Stimulated activated memory B cell treated with anti-CD40 and anti-IgM and Interleukin-4, amounts not matched to agents 10 μg/mL and 1 μg/mL and 100 μg/mL, for 72 hours (primary cell): ENCODE measurements around the gene SEC61B.
A peak's percentile ranks its signal among the peaks of the same experiment; 100 is the strongest.

Experiments used
- ATAC-seq: fragments of 150-1000 bp; cut with Tn5 transposase; 2 replicates; pipeline ENCODE4 v1.10.0; 2021
- H3K27ac Mint-ChIP-seq: one replicate; pipeline ENCODE4 v1.8.0; 2022; ENCODE audit warnings: mild to moderate bottlenecking, mixed read lengths
- H3K27me3 Mint-ChIP-seq: one replicate; pipeline ENCODE4 v1.8.0; 2022; ENCODE audit warnings: mixed read lengths
- H3K36me3 Mint-ChIP-seq: one replicate; pipeline ENCODE4 v1.8.0; 2022; ENCODE audit warnings: mixed read lengths
- H3K4me1 Mint-ChIP-seq: one replicate; pipeline ENCODE4 v1.8.0; 2022; ENCODE audit warnings: mixed read lengths
- H3K4me3 Mint-ChIP-seq: one replicate; pipeline ENCODE4 v1.8.0; 2022; ENCODE audit warnings: mild to moderate bottlenecking, moderate library complexity, mixed read lengths
- H3K9me3 Mint-ChIP-seq: one replicate; pipeline ENCODE4 v1.8.0; 2022; ENCODE audit warnings: mixed read lengths

SEC61B gene

DNA sequence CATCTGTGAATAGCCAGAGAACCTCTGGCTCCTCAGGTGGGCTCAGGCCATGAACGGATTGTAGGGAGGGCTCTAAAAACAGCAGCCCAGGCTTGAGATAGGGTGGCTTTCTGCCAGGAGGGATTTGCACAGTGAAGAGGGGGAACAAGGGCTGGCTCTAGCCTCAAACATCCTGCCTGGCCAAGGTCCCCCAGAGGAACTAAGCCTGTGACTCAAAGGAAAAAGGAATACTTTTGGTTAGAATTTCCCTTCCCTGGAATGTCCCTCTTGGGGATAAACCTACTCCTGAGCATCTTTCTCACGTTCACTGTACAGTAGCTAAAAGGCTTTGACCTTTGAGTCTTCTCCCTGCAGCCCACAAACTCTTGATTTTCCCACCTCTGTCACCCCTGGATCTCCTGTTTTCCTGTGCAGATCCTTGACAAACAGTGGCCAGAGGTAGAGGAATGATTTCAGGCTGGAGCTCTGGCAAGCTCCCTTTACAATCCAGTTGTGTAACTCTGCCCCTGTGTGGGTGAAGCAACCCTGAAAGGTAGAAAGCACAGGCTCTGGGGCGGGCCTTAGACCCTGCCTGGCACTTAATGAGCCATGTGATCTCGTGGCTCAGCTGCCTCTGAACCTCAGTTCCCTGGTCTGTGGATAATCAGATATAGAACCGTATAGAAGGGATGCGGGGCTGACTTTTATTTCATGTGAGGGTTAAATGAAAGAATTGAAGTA, 17.4 kb downstream of the SEC61B start:
- H3K27me3 Mint-ChIP-seq, result no peaks in the 10 kb centered on the region
- peaks cover 2% of the 10 kb centered on the region for H3K9me3 Mint-ChIP-seq
- H3K27ac Mint-ChIP-seq, result peak overlapping the region; percentile 92
- ATAC-seq, result no peak
- no peak overlapping the region for H3K4me3 Mint-ChIP-seq
- peaks cover 47% of the 10 kb centered on the region for H3K36me3 Mint-ChIP-seq
- H3K4me1 Mint-ChIP-seq, result peaks cover 77% of the 10 kb centered on the region

DNA sequence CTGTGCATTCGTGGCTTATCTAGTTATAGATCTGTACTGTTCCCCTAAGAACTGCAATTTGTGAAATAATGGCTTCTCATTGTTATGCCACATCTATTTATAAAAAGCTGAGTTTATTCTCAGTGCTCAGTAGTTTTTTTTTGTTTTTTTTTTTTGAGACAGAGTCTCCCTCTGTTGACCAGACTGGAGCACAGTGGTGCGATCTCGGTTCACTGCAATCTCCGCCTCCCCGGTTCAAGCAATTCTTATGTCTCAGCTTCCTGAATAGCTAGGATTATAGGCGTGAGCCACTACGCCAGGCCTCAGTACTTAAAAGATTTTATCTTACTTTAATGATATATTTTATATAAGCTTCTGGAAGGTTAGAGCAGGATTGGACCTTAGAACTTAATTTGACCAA, 19.0 kb downstream of the SEC61B start:
- H3K36me3 Mint-ChIP-seq, result peaks cover 47% of the 10 kb centered on the region
- ATAC-seq, result no peak
- H3K4me3 Mint-ChIP-seq, result no peak overlapping the region

DNA sequence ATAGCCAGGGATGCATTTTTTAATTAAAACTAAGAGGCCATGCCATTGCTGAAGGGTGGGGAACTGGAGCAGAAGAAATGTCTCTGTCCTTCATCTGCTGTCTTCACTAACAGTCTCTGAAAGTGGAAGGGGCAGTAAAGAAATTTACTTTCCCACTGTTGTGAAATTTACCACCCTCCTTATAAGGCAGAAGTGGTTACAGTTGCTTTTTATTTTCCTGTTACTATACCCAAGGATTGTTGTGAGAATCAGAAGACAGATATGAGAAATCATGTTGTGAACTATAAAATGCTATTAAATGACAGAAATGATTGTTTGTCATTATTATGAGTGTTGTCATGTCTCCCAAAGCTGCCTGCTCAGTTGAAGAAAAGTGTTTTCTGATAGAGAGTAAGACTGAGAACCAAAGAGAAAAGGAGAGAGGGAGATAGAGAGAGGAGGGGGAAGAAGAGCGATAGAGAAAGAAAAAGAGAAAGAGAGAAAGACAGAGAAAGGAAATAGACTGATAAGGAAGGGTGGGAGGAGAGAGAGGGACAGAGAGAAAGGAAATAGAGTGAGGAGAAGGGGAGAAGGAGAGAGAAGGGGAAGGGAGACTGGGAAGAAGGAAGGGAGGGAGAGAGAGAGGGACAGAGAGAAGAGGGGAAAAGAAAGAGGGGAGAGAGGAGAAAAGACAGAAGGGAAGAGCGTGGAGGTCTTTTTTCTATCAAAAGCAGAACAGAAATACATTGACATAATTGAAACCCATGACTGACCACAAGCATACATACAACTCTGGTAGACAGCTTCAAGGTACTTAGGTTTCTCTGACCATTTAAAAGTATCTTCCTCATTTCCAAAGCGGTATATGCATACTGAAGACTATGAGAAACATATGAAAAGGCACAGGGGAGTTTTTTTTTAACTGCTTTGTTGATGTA, 22.5 kb downstream of the SEC61B start:
- no peaks in the 10 kb centered on the region for H3K9me3 Mint-ChIP-seq
- no peaks in the 10 kb centered on the region for H3K27me3 Mint-ChIP-seq
- peak overlapping the region; percentile 98 for H3K27ac Mint-ChIP-seq
- H3K4me3 Mint-ChIP-seq, result peak overlapping the region; percentile 72
- peaks cover 62% of the 10 kb centered on the region for H3K4me1 Mint-ChIP-seq
- peaks cover 37% of the 10 kb centered on the region for H3K36me3 Mint-ChIP-seq
- ATAC-seq, result peak; percentile 97

More for the DNA sequence above, 19.0 kb downstream of the SEC61B start:
- H3K4me1 Mint-ChIP-seq, result peaks cover 77% of the 10 kb centered on the region
- H3K27me3 Mint-ChIP-seq, result no peaks in the 10 kb centered on the region
- peaks cover 2% of the 10 kb centered on the region for H3K9me3 Mint-ChIP-seq
- H3K27ac Mint-ChIP-seq, result no peak overlapping the region

DNA sequence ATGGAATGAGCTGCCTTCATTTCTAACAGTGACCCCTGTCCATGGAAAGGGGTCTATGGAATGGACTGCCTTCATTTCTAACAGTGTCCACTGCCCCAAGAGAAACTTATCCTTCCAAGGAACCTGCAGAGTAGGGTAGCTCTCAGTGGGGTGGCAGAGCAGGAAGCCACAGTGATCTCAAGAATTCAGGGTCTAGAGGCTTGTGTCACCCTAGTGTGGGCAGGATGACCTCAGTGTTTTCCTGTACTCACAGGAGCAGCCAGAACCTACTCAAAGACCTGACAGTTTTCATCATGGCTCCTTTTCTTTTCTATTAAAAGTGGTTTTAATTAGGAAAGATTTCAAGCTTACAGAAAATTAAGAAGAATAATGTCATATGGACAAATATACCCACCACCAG, 27.5 kb downstream of the SEC61B start:
- no peak overlapping the region for H3K4me3 Mint-ChIP-seq
- peaks cover 64% of the 10 kb centered on the region for H3K4me1 Mint-ChIP-seq
- no peak for ATAC-seq
- peaks cover 9% of the 10 kb centered on the region for H3K36me3 Mint-ChIP-seq
- no peaks in the 10 kb centered on the region for H3K27me3 Mint-ChIP-seq
- H3K9me3 Mint-ChIP-seq, result no peaks in the 10 kb centered on the region
- H3K27ac Mint-ChIP-seq, result peak overlapping the region; percentile 66

DNA sequence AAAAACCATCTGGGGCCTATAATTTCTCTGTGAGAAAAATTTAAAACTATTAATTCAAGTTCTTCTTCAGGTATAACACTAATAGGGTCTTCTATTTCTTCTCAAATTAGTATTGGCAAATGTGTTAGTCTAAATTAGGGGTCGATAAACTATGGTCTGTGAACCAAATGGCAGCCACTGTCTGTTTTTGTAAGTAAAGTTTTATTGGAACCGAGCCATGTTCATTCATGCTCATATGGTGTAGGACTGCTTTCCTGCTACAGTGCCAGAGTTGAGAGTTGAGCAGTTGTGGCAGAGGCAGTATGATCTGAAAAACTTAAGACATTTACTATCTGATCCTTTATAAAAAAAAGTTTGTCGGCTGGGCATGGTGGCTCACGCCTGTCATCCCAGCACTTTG, 29.1 kb downstream of the SEC61B start:
- Mint-ChIP-seq H3K4me3 (no peak overlapping the region), H3K27me3 (no peaks in the 10 kb centered on the region), H3K27ac (peak overlapping the region; percentile 97), H3K9me3 (no peaks in the 10 kb centered on the region), H3K36me3 (peaks cover 9% of the 10 kb centered on the region), H3K4me1 (peaks cover 59% of the 10 kb centered on the region)
- no peak for ATAC-seq

DNA sequence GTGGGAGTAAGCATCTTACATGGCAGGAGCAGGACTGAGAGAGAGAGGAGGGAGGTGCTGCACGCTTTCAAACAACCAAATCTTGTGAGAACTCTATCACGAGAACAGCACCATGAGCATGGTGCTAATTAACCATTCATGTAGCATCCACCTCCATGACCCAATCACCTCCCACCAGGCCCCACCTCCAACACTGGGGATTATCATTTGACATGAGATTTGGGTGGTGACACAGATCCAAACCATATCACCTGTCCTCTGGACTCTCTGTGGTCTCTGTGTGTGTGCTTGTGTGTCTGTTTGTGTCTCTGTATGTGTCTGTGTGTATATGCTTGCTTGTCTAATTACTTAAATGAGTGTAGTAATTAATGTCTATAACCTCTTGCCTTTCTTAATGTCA, 31.1 kb downstream of the SEC61B start:
- H3K36me3 Mint-ChIP-seq, result peaks cover 4% of the 10 kb centered on the region
- ATAC-seq, result peak; percentile 56
- peaks cover 55% of the 10 kb centered on the region for H3K4me1 Mint-ChIP-seq
- no peak overlapping the region for H3K4me3 Mint-ChIP-seq
- H3K27ac Mint-ChIP-seq, result peak overlapping the region; percentile 97
- H3K27me3 Mint-ChIP-seq, result no peaks in the 10 kb centered on the region
- no peaks in the 10 kb centered on the region for H3K9me3 Mint-ChIP-seq

DNA sequence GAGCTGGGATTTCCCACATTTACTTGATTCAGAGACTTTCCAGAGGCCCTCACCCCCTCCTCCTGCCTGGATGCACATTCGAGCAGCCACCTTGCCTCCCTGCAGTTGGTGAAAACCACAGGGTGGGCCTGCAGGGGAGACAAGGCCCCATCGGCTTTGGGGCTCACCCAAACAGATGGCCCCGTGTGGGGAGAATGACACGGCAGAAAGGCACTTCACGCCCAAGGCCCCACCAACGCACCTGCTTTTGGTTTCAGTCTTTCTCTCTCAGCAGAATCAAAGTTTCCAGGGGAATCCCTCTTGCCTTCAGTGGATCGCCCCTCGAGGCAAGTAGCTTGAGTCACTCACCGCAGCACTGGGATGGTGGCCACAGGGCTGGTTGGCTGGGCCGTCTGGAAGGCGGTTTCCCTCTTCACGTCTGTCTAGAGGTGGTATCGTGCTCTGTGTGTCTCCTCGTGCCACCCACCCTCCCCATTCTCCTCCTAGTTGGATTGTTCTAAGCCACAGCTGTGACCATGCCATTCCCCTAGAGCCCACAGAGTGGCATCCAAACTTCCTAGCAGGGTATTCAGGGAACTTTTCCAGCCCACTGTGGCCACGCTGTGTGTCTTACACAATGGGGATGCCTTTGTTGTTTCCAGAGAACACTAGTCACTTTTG, 31.8 kb downstream of the SEC61B start:
- H3K4me1 Mint-ChIP-seq, result peaks cover 51% of the 10 kb centered on the region
- no peaks in the 10 kb centered on the region for H3K27me3 Mint-ChIP-seq
- peak; percentile 91 for ATAC-seq

DNA sequence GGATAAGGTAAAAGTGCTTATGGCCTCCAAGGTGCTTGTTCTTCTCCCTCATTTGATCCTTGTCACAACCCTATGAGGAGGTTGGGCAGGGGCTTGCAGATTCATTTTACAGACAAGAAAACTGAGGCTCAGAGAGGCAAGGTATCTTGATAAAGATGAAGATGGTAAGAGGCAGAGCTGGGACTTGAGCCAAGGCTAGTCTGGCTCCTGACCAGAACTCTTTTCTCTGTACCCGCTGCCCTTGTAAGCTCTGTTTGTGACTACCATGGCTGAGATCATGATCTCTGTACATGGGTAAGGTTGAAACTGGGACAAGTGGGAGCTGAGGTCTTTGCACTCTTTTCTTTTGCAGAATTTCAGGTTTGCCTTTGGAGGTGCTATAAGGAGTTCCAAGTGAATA, 33.6 kb downstream of the SEC61B start:
- H3K4me3 Mint-ChIP-seq, result no peak overlapping the region
- peak overlapping the region; percentile 97 for H3K27ac Mint-ChIP-seq
- no peaks in the 10 kb centered on the region for H3K9me3 Mint-ChIP-seq
- ATAC-seq, result no peak
- no peaks in the 10 kb centered on the region for H3K27me3 Mint-ChIP-seq
- peaks cover 5% of the 10 kb centered on the region for H3K36me3 Mint-ChIP-seq
- H3K4me1 Mint-ChIP-seq, result peaks cover 54% of the 10 kb centered on the region

More for the DNA sequence above, 31.8 kb downstream of the SEC61B start:
- Mint-ChIP-seq H3K4me3 (peak overlapping the region; percentile 50), H3K9me3 (no peaks in the 10 kb centered on the region), H3K36me3 (no peaks in the 10 kb centered on the region), H3K27ac (peak overlapping the region; percentile 97)

DNA sequence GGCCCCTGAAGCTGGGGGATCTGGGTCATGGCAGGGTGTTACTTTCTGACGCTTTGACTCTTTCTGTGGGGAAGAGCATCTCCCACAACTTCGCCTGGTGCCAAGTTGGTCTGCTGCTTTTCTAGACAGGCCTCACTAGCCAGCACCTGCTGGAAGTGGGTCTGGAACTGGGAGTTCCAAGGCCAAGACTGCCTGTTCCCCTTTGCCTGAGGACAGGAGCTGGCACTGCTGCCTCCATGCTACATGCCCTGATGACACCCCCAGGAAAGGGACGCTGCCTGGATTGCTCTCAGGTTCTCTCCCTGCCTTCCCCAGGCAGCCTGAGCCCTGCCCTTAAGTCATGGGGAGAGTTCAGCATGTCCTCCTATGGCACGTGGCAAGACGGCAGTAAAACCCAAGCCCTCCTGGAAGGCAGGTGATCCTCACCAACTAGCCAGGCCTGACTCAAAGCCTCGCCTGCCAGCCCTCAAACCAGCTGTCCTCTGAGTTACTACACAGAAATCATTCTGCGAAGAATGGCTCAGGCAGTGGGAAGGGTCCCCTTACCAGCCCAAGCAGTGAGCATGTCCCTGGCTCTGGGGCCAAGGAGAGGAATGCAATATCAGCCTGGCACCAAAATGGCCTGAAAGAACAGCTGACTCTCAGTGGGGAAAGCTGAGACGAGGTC, 35.8 kb downstream of the SEC61B start:
- peaks cover 62% of the 10 kb centered on the region for H3K4me1 Mint-ChIP-seq
- peak overlapping the region; percentile 19 for H3K27ac Mint-ChIP-seq
- ATAC-seq, result no peak
- peaks cover 5% of the 10 kb centered on the region for H3K36me3 Mint-ChIP-seq
- no peaks in the 10 kb centered on the region for H3K27me3 Mint-ChIP-seq
- H3K9me3 Mint-ChIP-seq, result no peaks in the 10 kb centered on the region
- H3K4me3 Mint-ChIP-seq, result no peak overlapping the region

DNA sequence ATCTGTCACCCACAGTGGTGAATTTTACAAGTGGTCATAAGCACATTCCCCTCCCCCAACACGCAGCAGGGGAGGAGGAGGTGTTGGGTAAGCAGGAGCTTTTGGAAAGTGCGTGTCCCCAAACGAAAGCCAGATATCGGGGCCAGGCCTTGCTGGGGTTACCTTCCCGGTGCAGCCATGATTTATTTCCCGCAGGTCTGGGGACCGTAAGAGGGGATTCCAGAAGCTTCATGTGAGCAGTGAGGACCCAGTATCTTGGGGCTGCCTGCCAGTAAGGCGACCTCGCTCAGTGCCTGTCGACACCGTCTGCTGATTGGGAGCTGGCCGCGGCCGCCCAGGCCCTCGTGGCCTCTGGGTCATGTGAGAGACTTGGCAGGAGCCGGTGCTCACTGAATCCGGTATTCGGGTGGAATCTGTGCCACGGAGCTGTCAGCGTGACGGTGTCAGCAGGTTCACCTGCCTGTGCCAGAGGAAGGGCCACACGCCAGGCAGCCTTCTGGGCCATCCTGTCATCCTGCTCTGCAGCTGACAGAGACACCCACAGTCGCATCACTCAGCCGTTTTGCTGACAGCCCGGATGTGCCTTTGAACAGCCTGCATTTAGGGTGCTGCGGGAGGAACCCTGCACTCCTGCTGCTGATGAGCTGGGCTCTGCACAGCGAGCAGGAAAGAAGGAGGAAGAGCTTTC, 37.3 kb downstream of the SEC61B start:
- peak; percentile 63 for ATAC-seq
- Mint-ChIP-seq H3K36me3 (peaks cover 5% of the 10 kb centered on the region), H3K4me3 (peak overlapping the region; percentile 59), H3K9me3 (peaks cover 3% of the 10 kb centered on the region), H3K27ac (peak overlapping the region; percentile 81), H3K4me1 (peaks cover 62% of the 10 kb centered on the region), H3K27me3 (no peaks in the 10 kb centered on the region)

DNA sequence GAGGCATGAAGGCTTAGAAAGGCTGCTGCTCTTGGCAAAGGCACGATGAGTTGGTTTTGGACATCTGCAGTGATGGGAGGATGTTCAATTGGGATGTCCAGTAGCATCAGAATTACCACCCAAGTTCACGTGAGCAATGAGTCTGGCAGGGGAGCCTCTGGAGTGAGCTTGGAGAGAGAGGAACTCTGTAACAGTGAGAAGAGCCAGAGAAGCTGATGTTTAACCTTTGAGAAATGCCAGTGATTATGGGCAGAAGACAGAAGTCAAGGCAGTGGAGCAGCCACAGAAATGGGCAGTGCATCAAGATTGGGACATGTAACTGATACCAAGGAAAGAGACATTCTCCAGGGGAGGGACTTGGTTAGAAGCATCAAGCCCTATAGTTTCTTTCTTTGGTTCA, 39.8 kb downstream of the SEC61B start:
- peak overlapping the region; percentile 84 for H3K27ac Mint-ChIP-seq
- H3K4me3 Mint-ChIP-seq, result peak overlapping the region; percentile 9
- H3K36me3 Mint-ChIP-seq, result peaks cover 5% of the 10 kb centered on the region
- H3K27me3 Mint-ChIP-seq, result no peaks in the 10 kb centered on the region
- peaks cover 68% of the 10 kb centered on the region for H3K4me1 Mint-ChIP-seq
- H3K9me3 Mint-ChIP-seq, result peaks cover 3% of the 10 kb centered on the region
- ATAC-seq, result no peak

DNA sequence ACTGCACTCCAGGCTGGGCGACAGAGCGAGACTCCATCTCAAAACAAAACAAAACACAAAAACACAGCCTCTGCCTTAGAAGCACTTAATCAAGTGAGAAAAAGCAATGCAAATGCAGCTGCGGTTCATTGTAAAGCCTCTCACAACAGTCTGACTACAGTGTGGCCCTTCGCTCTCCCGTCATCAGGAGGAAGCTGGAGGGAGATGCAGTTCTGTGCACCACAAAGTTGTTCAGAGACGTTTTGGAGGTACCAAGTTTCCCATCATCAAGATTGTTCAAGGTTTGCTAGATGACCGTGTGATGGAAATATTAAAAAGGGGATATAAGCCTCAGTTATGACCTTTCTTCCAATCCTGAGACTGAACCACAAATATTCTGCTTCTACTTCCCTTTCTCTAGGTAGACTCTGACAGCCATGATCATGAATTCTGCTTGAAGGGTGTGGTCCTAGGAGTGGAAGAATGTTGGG, 40.9 kb downstream of the SEC61B start:
- ATAC-seq, result peak; percentile 85
- Mint-ChIP-seq H3K4me1 (peaks cover 72% of the 10 kb centered on the region), H3K9me3 (peaks cover 3% of the 10 kb centered on the region), H3K36me3 (peaks cover 5% of the 10 kb centered on the region), H3K4me3 (peak overlapping the region; percentile 18), H3K27ac (peak overlapping the region; percentile 84), H3K27me3 (no peaks in the 10 kb centered on the region)

DNA sequence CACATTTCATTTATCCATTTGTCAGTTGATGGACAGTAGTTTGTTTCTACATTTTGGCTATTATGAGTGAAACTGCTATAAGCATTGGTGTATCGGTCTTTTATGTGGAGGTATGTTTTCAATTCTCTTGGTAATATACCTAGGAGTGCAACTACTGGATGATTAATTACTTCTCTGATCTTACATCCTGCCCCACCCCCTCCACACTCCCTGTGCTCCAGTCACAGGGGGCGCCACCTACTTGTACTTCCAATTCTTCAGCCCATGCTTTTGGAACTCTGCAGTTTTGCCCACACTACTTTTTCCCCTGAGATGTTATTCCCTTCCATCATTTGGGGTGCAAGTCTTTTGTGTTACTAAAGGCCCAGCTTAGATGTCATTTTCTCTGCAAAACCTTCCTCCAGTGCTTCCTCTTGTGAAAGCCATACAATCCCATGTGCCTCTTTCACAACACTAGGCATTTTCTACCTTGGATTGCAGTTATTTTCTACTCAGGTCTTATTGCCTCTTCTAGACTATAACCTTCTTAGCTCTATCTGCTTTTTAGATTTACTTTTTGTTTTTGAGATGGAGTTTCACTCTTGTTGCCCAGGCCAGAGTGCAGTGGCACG, 42.1 kb downstream of the SEC61B start:
- H3K36me3 Mint-ChIP-seq, result peaks cover 5% of the 10 kb centered on the region
- peaks cover 70% of the 10 kb centered on the region for H3K4me1 Mint-ChIP-seq
- ATAC-seq, result no peak
- H3K27ac Mint-ChIP-seq, result peak overlapping the region; percentile 84
- H3K9me3 Mint-ChIP-seq, result peaks cover 3% of the 10 kb centered on the region
- H3K27me3 Mint-ChIP-seq, result no peaks in the 10 kb centered on the region
- H3K4me3 Mint-ChIP-seq, result no peak overlapping the region

DNA sequence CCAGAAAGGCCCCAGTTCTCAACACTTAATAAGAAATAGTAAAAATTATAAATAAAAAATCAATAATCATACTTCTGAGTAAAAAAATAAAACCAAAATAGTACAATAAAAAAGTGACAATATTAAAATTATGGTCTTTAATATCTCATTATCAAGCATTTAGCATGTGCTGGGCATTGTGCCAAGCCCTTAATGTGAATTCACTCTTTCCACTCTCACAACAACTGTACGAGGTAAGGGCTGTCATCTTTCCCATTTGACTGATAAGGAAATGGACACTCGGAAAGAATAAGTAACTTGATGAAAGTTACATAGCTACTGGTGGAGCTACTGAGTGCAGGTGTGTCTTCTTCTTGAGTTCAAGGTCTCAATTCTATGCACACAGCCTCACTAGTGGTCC, 43.6 kb downstream of the SEC61B start:
- no peaks in the 10 kb centered on the region for H3K27me3 Mint-ChIP-seq
- H3K4me1 Mint-ChIP-seq, result peaks cover 61% of the 10 kb centered on the region
- peaks cover 3% of the 10 kb centered on the region for H3K9me3 Mint-ChIP-seq
- H3K4me3 Mint-ChIP-seq, result no peak overlapping the region
- H3K27ac Mint-ChIP-seq, result peak overlapping the region; percentile 84
- no peaks in the 10 kb centered on the region for H3K36me3 Mint-ChIP-seq
- no peak for ATAC-seq
